ENCODE measurements around the gene CASZ1. TPM values are rescaled to one million over a fixed set of nuclear protein-coding genes. Genes with fewer than 3 reads are reported as not detected.

CASZ1 gene
- total and polyA plus RNA-seq, 10 donors = 0.73 to 14.5 (median 9.1) TPM

- H3K4me1 ChIP-seq = peaks cover 0 to 46% (median 0%) of the 10 kb centered on the region in 6 donors
- peaks cover 0 to 3% (median 0%) of the 10 kb centered on the region in 7 donors for H3K27me3 ChIP-seq (replicated peaks in 1 of 7)
- H3K9me3 ChIP-seq = no peaks in the 10 kb centered on the region
- no peak overlapping the region for H3K27ac ChIP-seq
- 80 to 86% (median 84%) methylated on average over 35 of the region's 35 CpGs for WGBS, 5 donors
- H3K36me3 ChIP-seq = peaks cover 0 to 4% (median 0%) of the 10 kb centered on the region in 6 donors
- TF ChIP-seq CTCF (IDR thresholded peaks at IDR 0.05 in 8 of 11, conservative IDR thresholded peaks at IDR 0.05 in 3 of 11) = no peak
- no peak for TF ChIP-seq POLR2A (IDR thresholded peaks at IDR 0.05)
- no peak for TF ChIP-seq POLR2AphosphoS5 (IDR thresholded peaks at IDR 0.05)
- intact Hi-C loops (cut with DNase I; ENCODE audit: low total_unique reads) = no loop called here
- DNase-seq = no peak
- H3K4me3 ChIP-seq = no peak overlapping the region
Observed at GRCh38 chr1:10672343-10673050, 123.9 kb downstream of the CASZ1 start.

- H3K27me3 ChIP-seq (replicated peaks in 1 of 7) = peaks cover 0 to 3% (median 0%) of the 10 kb centered on the region in 7 donors
- no peak overlapping the region for H3K4me3 ChIP-seq
- intact Hi-C loops (cut with DNase I; ENCODE audit: low total_unique reads) = no loop called here
- H3K27ac ChIP-seq = no peak overlapping the region
- TF ChIP-seq POLR2A (IDR thresholded peaks at IDR 0.05) (no peak), POLR2AphosphoS5 (IDR thresholded peaks at IDR 0.05) (no peak), CTCF (IDR thresholded peaks at IDR 0.05 in 8 of 11, conservative IDR thresholded peaks at IDR 0.05 in 3 of 11) (no peak)
- H3K9me3 ChIP-seq = no peaks in the 10 kb centered on the region
- WGBS, 5 donors = 69 to 82% (median 79%) methylated on average over 26 to 27 of the region's 27 CpGs
- peaks cover 0 to 4% (median 0%) of the 10 kb centered on the region in 6 donors for H3K36me3 ChIP-seq
- no peak for DNase-seq
- peaks cover 0 to 48% (median 1%) of the 10 kb centered on the region in 6 donors for H3K4me1 ChIP-seq
Observed at GRCh38 chr1:10671622-10672342, 124.7 kb downstream of the CASZ1 start.

GRCh38 chr1:10671090-10671489 is 125.4 kb downstream of the CASZ1 start:
- H3K4me3 ChIP-seq = no peak overlapping the region
- DNase-seq = no peak
- intact Hi-C loops (cut with DNase I; ENCODE audit: low total_unique reads) = no loop called here
- peaks cover 0 to 53% (median 5%) of the 10 kb centered on the region in 6 donors for H3K4me1 ChIP-seq
- peaks cover 0 to 4% (median 0%) of the 10 kb centered on the region in 6 donors for H3K36me3 ChIP-seq
- peaks cover 0 to 3% (median 0%) of the 10 kb centered on the region in 7 donors for H3K27me3 ChIP-seq (replicated peaks in 1 of 7)
- 46 to 58% (median 52%) methylated on average over 18 of the region's 18 CpGs for WGBS, 5 donors
- no peak overlapping the region for H3K27ac ChIP-seq
- TF ChIP-seq POLR2AphosphoS5 (IDR thresholded peaks at IDR 0.05) = no peak
- H3K9me3 ChIP-seq = no peaks in the 10 kb centered on the region

GRCh38 chr1:10670190-10670589 is 126.3 kb downstream of the CASZ1 start:
- H3K36me3 ChIP-seq = peaks cover 0 to 8% (median 0%) of the 10 kb centered on the region in 6 donors
- peaks cover 0 to 55% (median 10%) of the 10 kb centered on the region in 6 donors for H3K4me1 ChIP-seq
- H3K9me3 ChIP-seq = no peaks in the 10 kb centered on the region
- H3K27ac ChIP-seq = no peak overlapping the region
- no peak for DNase-seq
- peaks cover 0 to 3% (median 0%) of the 10 kb centered on the region in 7 donors for H3K27me3 ChIP-seq (replicated peaks in 1 of 7)
- whole genome bisulfite sequencing, 5 donors = 88 to 93% (median 89%) methylated on average over 7 to 10 of the region's 10 CpGs
- no peak overlapping the region for H3K4me3 ChIP-seq
- TF ChIP-seq CTCF (IDR thresholded peaks at IDR 0.05 in 8 of 11, conservative IDR thresholded peaks at IDR 0.05 in 3 of 11) = no peak
- intact Hi-C loops (cut with DNase I; ENCODE audit: low total_unique reads) = no loop called here

Data from spleen (tissue), 11 donors.